SK-N-SH (cell line): ENCODE results near the gene MCC. TPM values are rescaled to one million over a fixed set of nuclear protein-coding genes. Genes with fewer than 3 reads are reported as not detected.

Experiments used
- CTCF ChIA-PET: fragments of 300-600, 350-600 bp; formaldehyde crosslinking; extraction: SDS; loops from one replicate; lab custom pipeline; 2021; lab: Yijun Ruan, JAX
- POLR2A ChIA-PET: fragments of 350-600 bp; sonication (Branson Sonifier 250); formaldehyde crosslinking; extraction: SDS; loops from one replicate; lab custom pipeline; 2020; ENCODE audit warnings: antibody characterized with exemption, inconsistent platforms; lab: Yijun Ruan, JAX
- DNase-seq: peaks from one replicate; pipeline ENCODE4 v3.0.0; 2012
- H2AFZ ChIP-seq: fragments of 200-600 bp; sonication (generic); 2 replicates; pipeline ENCODE4 v1.8.1; 2016; ENCODE audit warnings: antibody characterized with exemption, mild to moderate bottlenecking, low read depth
- H3F3A ChIP-seq: fragments of 200-600 bp; sonication (generic); replicated peaks from 2 replicates; pipeline ENCODE3; 2016; ENCODE audit warnings: antibody characterized with exemption, mild to moderate bottlenecking; ENCODE audit not compliant: insufficient read depth
- H3K27ac ChIP-seq, 2 experiments: fragments of 200-500 bp in 1 of 2; fragments of 200-600 bp in 1 of 2; sonication (Bioruptor generic) in 1 of 2; sonication (generic), shearing (Covaris generic) in 1 of 2; 2 replicates each; pipeline versions ENCODE4 v1.5.1 to v1.6.1; 2014 to 2016; ENCODE audit warnings: low read depth in 2 of 2, inconsistent platforms in 1 of 2, low read length in 1 of 2, mild to moderate bottlenecking in 1 of 2, mixed read lengths in 1 of 2
- H3K27me3 ChIP-seq: fragments of 200-600 bp; sonication (generic), shearing (Covaris generic); 2 replicates; pipeline ENCODE4 v1.6.1; 2016; ENCODE audit warnings: mixed run types; ENCODE audit not compliant: insufficient read depth
- H3K36me3 ChIP-seq, 2 experiments: fragments of 200-500 bp in 1 of 2; fragments of 200-600 bp in 1 of 2; sonication (Bioruptor generic) in 1 of 2; sonication (generic) in 1 of 2; replicated peaks in 1 of 2; 2 replicates each; pipeline versions ENCODE3 to v1.5.1; 2014 to 2016; ENCODE audit warnings: low read length in 1 of 2, mild to moderate bottlenecking in 1 of 2; ENCODE audit not compliant: insufficient read depth in 2 of 2, control insufficient read depth in 1 of 2
- H3K4me1 ChIP-seq, 2 experiments: fragments of 200-500 bp in 1 of 2; fragments of 200-600 bp in 1 of 2; sonication (Bioruptor generic) in 1 of 2; sonication (generic), shearing (Covaris generic) in 1 of 2; 2 replicates each; pipeline versions ENCODE4 v1.5.1 to v1.6.1; 2014 to 2016; ENCODE audit warnings: low read depth in 1 of 2, low read length in 1 of 2, mixed run types in 1 of 2; ENCODE audit not compliant: insufficient read depth in 2 of 2, control insufficient read depth in 1 of 2
- H3K4me2 ChIP-seq: fragments of 200-600 bp; sonication (generic), shearing (Covaris generic); 2 replicates; pipeline ENCODE4 v1.6.1; 2017; ENCODE audit warnings: mixed run types
- H3K4me3 ChIP-seq, 2 experiments: fragments of 200-500 bp in 1 of 2; fragments of 200-600 bp in 1 of 2; sonication (Bioruptor generic) in 1 of 2; sonication (generic), shearing (Covaris generic) in 1 of 2; 2 replicates each; pipeline versions ENCODE4 v1.5.1 to v1.8.1; 2014 to 2016; ENCODE audit warnings: low read depth in 2 of 2, inconsistent platforms in 1 of 2, low read length in 1 of 2, mild to moderate bottlenecking in 1 of 2, mixed read lengths in 1 of 2, moderate library complexity in 1 of 2
- H3K79me2 ChIP-seq: fragments of 200-600 bp; sonication (generic); 2 replicates; pipeline ENCODE4 v1.8.1; 2017; ENCODE audit warnings: mild to moderate bottlenecking; ENCODE audit not compliant: insufficient read depth
- H3K9ac ChIP-seq: fragments of 200-600 bp; sonication (generic); 2 replicates; pipeline ENCODE4 v1.6.1; 2017; ENCODE audit warnings: mixed run types
- H3K9me2 ChIP-seq: fragments of 200-600 bp; sonication (generic); 2 replicates; pipeline ENCODE4 v1.6.1; 2017; ENCODE audit warnings: mixed run types
- H3K9me3 ChIP-seq: fragments of 200-600 bp; sonication (generic); 2 replicates; pipeline ENCODE4 v1.6.1; 2017; ENCODE audit warnings: mixed run types, mild to moderate bottlenecking, moderate library complexity
- H4K20me1 ChIP-seq: fragments of 200-600 bp; sonication (generic); 2 replicates; pipeline ENCODE4 v1.6.1; 2017; ENCODE audit warnings: mild to moderate bottlenecking, mixed run types; ENCODE audit not compliant: insufficient read depth
- CTCF ChIP-seq: fragments of 200-600 bp; sonication (generic); IDR thresholded peaks from 2 replicates; pipeline ENCODE4 v1.6.1; 2017; ENCODE audit warnings: antibody characterized with exemption, mild to moderate bottlenecking, moderate library complexity
- EZH2phosphoT487 ChIP-seq: fragments of 200-600 bp; sonication (generic); IDR thresholded peaks from 2 replicates; pipeline ENCODE4 v1.6.1; 2017; ENCODE audit warnings: low read depth, mixed run types, mild to moderate bottlenecking, antibody characterized with exemption, moderate library complexity, borderline replicate concordance
- FOXJ3 ChIP-seq: sonication (generic); formaldehyde crosslinking; IDR thresholded peaks from 2 replicates; pipeline ENCODE4 v1.5.1; 2020; ENCODE audit warnings: mild to moderate bottlenecking, missing genetic modification reagents
- GATA2 ChIP-seq: sonication (generic); formaldehyde crosslinking; IDR thresholded peaks from 2 replicates; pipeline ENCODE4 v1.5.0; 2020; ENCODE audit warnings: mild to moderate bottlenecking, missing genetic modification reagents
- MXI1 ChIP-seq: IDR thresholded peaks from 2 replicates; pipeline ENCODE4 v1.6.1; 2012; ENCODE audit warnings: mild to moderate bottlenecking, low read depth, low read length, improper control_type of control experiment
- NRF1 ChIP-seq: IDR thresholded peaks from 2 replicates; pipeline ENCODE4 v1.6.1; 2012; ENCODE audit warnings: low read depth, mild to moderate bottlenecking, low read length
- POLR2AphosphoS5 ChIP-seq: IDR thresholded peaks from 2 replicates; pipeline ENCODE4 v1.6.1; 2012; ENCODE audit warnings: low read depth, low read length
- RCOR1 ChIP-seq: fragments of 150-350 bp; IDR thresholded peaks from 2 replicates; pipeline ENCODE4 v1.6.1; 2017; ENCODE audit warnings: antibody characterized with exemption, low read length
- RFX5 ChIP-seq: IDR thresholded peaks from 2 replicates; pipeline ENCODE4 v1.6.1; 2012; ENCODE audit warnings: mild to moderate bottlenecking, improper control_type of control experiment, low read length
- RXRA ChIP-seq: IDR thresholded peaks from 2 replicates; pipeline ENCODE4 v1.4.0; 2012; ENCODE audit warnings: low read depth, mild to moderate bottlenecking, borderline replicate concordance
- SMC3 ChIP-seq: IDR thresholded peaks from 2 replicates; pipeline ENCODE4 v1.6.1; 2012; ENCODE audit warnings: low read depth, low read length, improper control_type of control experiment
- TAF1 ChIP-seq: IDR thresholded peaks from 2 replicates; pipeline ENCODE4 v1.6.1; 2012; ENCODE audit warnings: low read depth, mild to moderate bottlenecking, low read length, moderate library complexity, borderline replicate concordance
- TCF12 ChIP-seq: IDR thresholded peaks from 2 replicates; pipeline ENCODE4 v1.4.0; 2012
- USF2 ChIP-seq: fragments of 150-350 bp; IDR thresholded peaks from 2 replicates; pipeline ENCODE4 v1.6.1; 2017; ENCODE audit warnings: antibody characterized with exemption, low read length, low read depth, borderline replicate concordance
- YY1 ChIP-seq: IDR thresholded peaks from 2 replicates; pipeline ENCODE4 v1.4.0; 2012; ENCODE audit warnings: low read depth, mild to moderate bottlenecking
- ZBTB33 ChIP-seq: IDR thresholded peaks from 2 replicates; pipeline ENCODE4 v1.4.0; 2012; ENCODE audit warnings: low read depth, borderline replicate concordance
- WGBS: methylation state at CpG from one replicate; pipeline ENCODE4 v1.1.6; 2017; ENCODE audit warnings: low lambda C conversion rate; 5-methylcytosine and 5-hydroxymethylcytosine counted together
- polyA plus RNA-seq, 3 experiments: library from polyadenylated mRNA; depleted of rRNA; stranded (reverse); fragments of >200 nt; gene quantifications; 2 replicates each; pipeline ENCODE4 v1.2.3, GENCODE V29; 2012

MCC gene
- polyA plus RNA-seq, 1 of the 3 experiments (the other 2 are of a cell fraction), result 3.6 TPM

- no peaks in the 10 kb centered on the region for H3F3A ChIP-seq
- H3K9ac ChIP-seq, result no peak overlapping the region
- H3K79me2 ChIP-seq, result no peaks in the 10 kb centered on the region
- DNase-seq, result no peak
- H2AFZ ChIP-seq, result no peak overlapping the region
- peaks cover 0 to 61% of the 10 kb centered on the region in 2 experiments; a peak in 2 of 4 replicates for H3K4me1 ChIP-seq
- TF ChIP-seq YY1 (no peak), POLR2AphosphoS5 (no peak), TAF1 (no peak)
- H3K27me3 ChIP-seq, result no peaks in the 10 kb centered on the region; the same call in 1 of the 2 replicates
- WGBS, result 53% methylated on average over 8 of the region's 8 CpGs
- H4K20me1 ChIP-seq, result no peaks in the 10 kb centered on the region
- no peak overlapping the region for H3K4me3 ChIP-seq
- ChIA-PET CTCF (interaction anchor here (0.5 to 1.0 kb wide), 3 partner anchors 56 to 213 kb away, joined by 3 read pairs; no protein-coding TSS in a partner anchor), POLR2A (no interaction called here)
- no peaks in the 10 kb centered on the region for H3K9me2 ChIP-seq
- H3K9me3 ChIP-seq, result no peaks in the 10 kb centered on the region
- no peak overlapping the region for H3K4me2 ChIP-seq
- no peaks in the 10 kb centered on the region for H3K36me3 ChIP-seq
- peak overlapping the region in 1 of 2 experiments; percentile 97; a peak in 1 of 4 replicates for H3K27ac ChIP-seq
Observed at GRCh38 chr5:113115061-113115460, 373.2 kb downstream of the MCC start.

- H3K9me3 ChIP-seq, result no peaks in the 10 kb centered on the region
- H3K9ac ChIP-seq, result no peak overlapping the region
- 70% methylated on average over 7 of the region's 7 CpGs for WGBS
- no peak for DNase-seq
- H3K79me2 ChIP-seq, result no peaks in the 10 kb centered on the region
- no peaks in the 10 kb centered on the region for H4K20me1 ChIP-seq
- H3K4me2 ChIP-seq, result no peak overlapping the region
- H2AFZ ChIP-seq, result no peak overlapping the region
- H3F3A ChIP-seq, result no peaks in the 10 kb centered on the region
- peaks cover 0 to 60% of the 10 kb centered on the region in 2 experiments; a peak in 2 of 4 replicates for H3K4me1 ChIP-seq
- H3K4me3 ChIP-seq, result no peak overlapping the region
- H3K36me3 ChIP-seq, result no peaks in the 10 kb centered on the region
- H3K9me2 ChIP-seq, result no peaks in the 10 kb centered on the region
- no peak overlapping the region; a peak in 1 of 4 replicates for H3K27ac ChIP-seq
- ChIA-PET POLR2A (no interaction called here), CTCF (interaction anchor here (0.5 to 1.0 kb wide), 4 partner anchors 31 to 213 kb away, joined by 3 read pairs; no protein-coding TSS in a partner anchor)
- TF ChIP-seq CTCF (no peak), ZBTB33 (no peak), POLR2AphosphoS5 (no peak), TCF12 (no peak), USF2 (no peak), RCOR1 (no peak), FOXJ3 (CRISPR knock-in tag) (no peak), RXRA (no peak), MXI1 (no peak), NRF1 (no peak), GATA2 (CRISPR knock-in tag) (no peak), EZH2phosphoT487 (no peak), SMC3 (no peak), TAF1 (no peak), RFX5 (no peak)
- no peaks in the 10 kb centered on the region; the same call in 1 of the 2 replicates for H3K27me3 ChIP-seq
Observed at GRCh38 chr5:113114559-113114958, 373.7 kb downstream of the MCC start.
